GF-D8 (cell line): Measurements from ENCODE around the gene ASB3.
"Not testable (repeated sequence)": the region's sequence is repeated elsewhere in the genome, so short reads cannot be mapped to it uniquely, and the experiment has no call there.

Source experiments
- DNase-seq: peaks from one replicate; lab custom pipeline; 2025; lab: John Stamatoyannopoulos, UW

Gene ASB3

GRCh38 chr2:53785366-53785765 lies 1.4 kb downstream of the ASB3 start:
- DNase-seq, result no peak

GRCh38 chr2:53784436-53784835 lies 2.3 kb downstream of the ASB3 start:
- no peak for DNase-seq

- DNase-seq, result no peak
Observed at GRCh38 chr2:53782676-53783075, 4.1 kb downstream of the ASB3 start.

- DNase-seq, result no peak
Observed at GRCh38 chr2:53780056-53780455, 6.7 kb downstream of the ASB3 start.

- DNase-seq, result peak; percentile 39
Observed at GRCh38 chr2:53778536-53779162, 8.1 kb downstream of the ASB3 start.

- no peak for DNase-seq
Observed at GRCh38 chr2:53777134-53777533, 9.6 kb downstream of the ASB3 start.

- DNase-seq, result no peak
Observed at GRCh38 chr2:53770264-53770663, 16.5 kb downstream of the ASB3 start.

GRCh38 chr2:53769318-53769945 lies 17.3 kb downstream of the ASB3 start:
- no peak for DNase-seq

- peak; percentile 25 for DNase-seq
Observed at GRCh38 chr2:53768242-53768542, 18.6 kb downstream of the ASB3 start.

- DNase-seq, result peak; percentile 75
Observed at GRCh38 chr2:53767405-53768241, 19.1 kb downstream of the ASB3 start, which contains the start of gene CHAC2. Gene CHAC2 (plus strand): TSS chr2:53767804. CDS start chr2:53767887, 83 bp downstream.

GRCh38 chr2:53765767-53766166 lies 21.0 kb downstream of the ASB3 start:
- DNase-seq, result no peak

GRCh38 chr2:53757206-53757605 lies 29.5 kb downstream of the ASB3 start:
- DNase-seq, result not testable (repeated sequence)

- DNase-seq, result no peak
Observed at GRCh38 chr2:53756644-53757043, 30.1 kb downstream of the ASB3 start.

- DNase-seq, result no peak
Observed at GRCh38 chr2:53755121-53755520, 31.6 kb downstream of the ASB3 start.

- no peak for DNase-seq
Observed at GRCh38 chr2:53753041-53753440, 33.7 kb downstream of the ASB3 start.

- no peak for DNase-seq
Observed at GRCh38 chr2:53752385-53752784, 34.4 kb downstream of the ASB3 start.

- no peak for DNase-seq
Observed at GRCh38 chr2:53751728-53752127, 35.0 kb downstream of the ASB3 start.

GRCh38 chr2:53750041-53750768 lies 36.5 kb downstream of the ASB3 start:
- no peak for DNase-seq

- no peak for DNase-seq
Observed at GRCh38 chr2:53744395-53745065, 42.2 kb downstream of the ASB3 start.

- DNase-seq, result peak; percentile 19
Observed at GRCh38 chr2:53740170-53740569, 46.6 kb downstream of the ASB3 start.

GRCh38 chr2:53739032-53739431 lies 47.7 kb downstream of the ASB3 start:
- DNase-seq, result peak; percentile 29

- DNase-seq, result no peak
Observed at GRCh38 chr2:53737091-53737490, 49.7 kb downstream of the ASB3 start.
